Measurements from ENCODE around the gene TMUB1. TPM values are rescaled to one million over a fixed set of nuclear protein-coding genes. Genes with fewer than 3 reads are reported as not detected.

Gene TMUB1
- total RNA-seq, 1 experiment from 2014 or later, result 45.4 TPM

DNA sequence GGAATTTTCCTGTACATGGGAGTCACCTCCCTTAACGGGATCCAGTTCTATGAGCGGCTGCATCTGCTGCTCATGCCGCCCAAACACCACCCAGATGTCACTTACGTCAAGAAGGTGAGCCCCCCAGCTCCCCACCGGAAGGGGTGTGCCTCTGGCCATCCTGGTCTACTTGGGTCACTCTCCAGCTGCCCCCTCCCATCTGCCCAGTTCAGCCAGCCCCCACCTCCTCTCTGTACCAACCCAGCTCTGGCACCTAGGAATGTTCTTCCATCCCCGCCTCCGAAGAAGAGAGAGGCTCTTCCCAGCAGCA lies 7.7 kb downstream of the TMUB1 start:
- Mint-ChIP-seq H3K27me3 (ENCODE audit: low read depth) (peaks cover 1% of the 10 kb centered on the region; the same call in 1 of the 2 replicates), H3K4me1 (peaks cover 24 to 31% of the 10 kb centered on the region in 2 experiments), H3K9me3 (no peaks in the 10 kb centered on the region), H3K27ac (peak overlapping the region in 1 of 3 experiments; percentile 72; a peak in 2 of 7 replicates), H3K4me3 (no peak overlapping the region), H3K36me3 (ENCODE audit: insufficient read depth in 1 of 3, low read depth in 3 of 3) (peaks cover 22 to 46% (median 45%) of the 10 kb centered on the region in 3 experiments)
- Histone ChIP-seq H3K9ac (ENCODE audit: extremely low read depth, insufficient read length, low read length) (no peak overlapping the region), H2BK20ac (ENCODE audit: low read depth, low read length, poor library complexity, severe bottlenecking) (no peak overlapping the region), H3T11ph (ENCODE audit: low read length) (no peak overlapping the region), H2BK12ac (ENCODE audit: insufficient read length, low read depth, low read length) (no peak overlapping the region), H4K5ac (ENCODE audit: insufficient read length, low read depth, low read length) (no peak overlapping the region), H3K79me1 (ENCODE audit: insufficient read depth, low read depth, low read length, poor library complexity, severe bottlenecking) (no peaks in the 10 kb centered on the region), H3K23ac (ENCODE audit: insufficient read length, low read depth, low read length) (no peak overlapping the region), H3K27ac (ENCODE audit: insufficient read length, low read depth, low read length) (no peak overlapping the region), H2AK5ac (ENCODE audit: insufficient read length, low read length) (no peak overlapping the region), H3K4me2 (ENCODE audit: insufficient read depth, insufficient read length, low read length) (no peak overlapping the region), H3K79me2 (ENCODE audit: insufficient read depth, low read length) (no peaks in the 10 kb centered on the region; the same call in 1 of the 2 replicates), H4K8ac (replicated peaks; ENCODE audit: insufficient read length, low read depth, low read length) (no peak overlapping the region), H2BK120ac (ENCODE audit: low read depth, low read length, poor library complexity, severe bottlenecking) (no peak overlapping the region), H3K9me3 (ENCODE audit: control insufficient read depth, low read depth, low read length) (no peaks in the 10 kb centered on the region), H2AFZ (ENCODE audit: low read length) (no peak overlapping the region), H3K4ac (ENCODE audit: low read depth, low read length) (no peak overlapping the region), H2BK5ac (ENCODE audit: insufficient read length, low read length) (no peak overlapping the region), H3K23me2 (ENCODE audit: insufficient read length, low read depth, low read length, poor library complexity, severe bottlenecking) (no peaks in the 10 kb centered on the region), H3K56ac (ENCODE audit: insufficient read length, low read depth, low read length) (no peak overlapping the region), H3K4me1 (ENCODE audit: insufficient read depth, low read length) (no peaks in the 10 kb centered on the region), H4K91ac (ENCODE audit: insufficient read length, low read depth, low read length) (no peak overlapping the region), H4K20me1 (ENCODE audit: control insufficient read depth, insufficient read depth, insufficient read length) (no peaks in the 10 kb centered on the region), H3K27me3 (ENCODE audit: insufficient read depth, low read length) (no peaks in the 10 kb centered on the region), H3K14ac (ENCODE audit: insufficient read depth, low read length) (no peak overlapping the region), H3K18ac (ENCODE audit: insufficient read length, low read depth, low read length) (no peak overlapping the region), H2BK15ac (ENCODE audit: low read depth, low read length) (no peak overlapping the region)
- DNase-seq, result no peak
- TF ChIP-seq, protein P1, sequence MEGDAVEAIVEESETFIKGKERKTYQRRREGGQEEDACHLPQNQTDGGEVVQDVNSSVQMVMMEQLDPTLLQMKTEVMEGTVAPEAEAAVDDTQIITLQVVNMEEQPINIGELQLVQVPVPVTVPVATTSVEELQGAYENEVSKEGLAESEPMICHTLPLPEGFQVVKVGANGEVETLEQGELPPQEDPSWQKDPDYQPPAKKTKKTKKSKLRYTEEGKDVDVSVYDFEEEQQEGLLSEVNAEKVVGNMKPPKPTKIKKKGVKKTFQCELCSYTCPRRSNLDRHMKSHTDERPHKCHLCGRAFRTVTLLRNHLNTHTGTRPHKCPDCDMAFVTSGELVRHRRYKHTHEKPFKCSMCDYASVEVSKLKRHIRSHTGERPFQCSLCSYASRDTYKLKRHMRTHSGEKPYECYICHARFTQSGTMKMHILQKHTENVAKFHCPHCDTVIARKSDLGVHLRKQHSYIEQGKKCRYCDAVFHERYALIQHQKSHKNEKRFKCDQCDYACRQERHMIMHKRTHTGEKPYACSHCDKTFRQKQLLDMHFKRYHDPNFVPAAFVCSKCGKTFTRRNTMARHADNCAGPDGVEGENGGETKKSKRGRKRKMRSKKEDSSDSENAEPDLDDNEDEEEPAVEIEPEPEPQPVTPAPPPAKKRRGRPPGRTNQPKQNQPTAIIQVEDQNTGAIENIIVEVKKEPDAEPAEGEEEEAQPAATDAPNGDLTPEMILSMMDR (conservative IDR thresholded peaks at IDR 0.05), result no peak
- no CpG with 5 or more reads among the region's 7 CpGs for WGBS (ENCODE audit: extremely low coverage, insufficient read length, low lambda C conversion rate)

Measured in H9 (cell line).